Measurements from ENCODE around the gene CAPZB.

DNA sequence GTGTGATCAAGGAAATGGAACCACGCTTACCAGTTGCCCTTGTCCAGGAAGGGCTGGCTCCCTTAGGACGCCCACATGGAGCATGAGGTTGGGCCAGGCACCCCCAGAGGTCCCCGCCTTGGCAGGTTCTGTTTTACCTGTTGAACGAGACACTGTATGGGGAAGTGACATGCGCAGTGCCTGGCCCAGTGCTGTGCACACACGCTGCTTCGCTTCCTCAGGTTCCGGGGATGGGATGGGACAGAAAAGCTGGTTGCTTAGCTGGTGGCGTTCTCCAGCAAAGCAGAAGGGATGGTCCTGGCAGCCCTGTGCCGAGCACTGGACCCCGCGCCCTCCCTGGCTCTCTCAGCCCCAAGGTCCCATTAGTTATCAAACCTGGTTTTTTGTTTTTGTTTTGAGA lies 152.5 kb downstream of the CAPZB start:
- TF ChIP-seq, protein P1, sequence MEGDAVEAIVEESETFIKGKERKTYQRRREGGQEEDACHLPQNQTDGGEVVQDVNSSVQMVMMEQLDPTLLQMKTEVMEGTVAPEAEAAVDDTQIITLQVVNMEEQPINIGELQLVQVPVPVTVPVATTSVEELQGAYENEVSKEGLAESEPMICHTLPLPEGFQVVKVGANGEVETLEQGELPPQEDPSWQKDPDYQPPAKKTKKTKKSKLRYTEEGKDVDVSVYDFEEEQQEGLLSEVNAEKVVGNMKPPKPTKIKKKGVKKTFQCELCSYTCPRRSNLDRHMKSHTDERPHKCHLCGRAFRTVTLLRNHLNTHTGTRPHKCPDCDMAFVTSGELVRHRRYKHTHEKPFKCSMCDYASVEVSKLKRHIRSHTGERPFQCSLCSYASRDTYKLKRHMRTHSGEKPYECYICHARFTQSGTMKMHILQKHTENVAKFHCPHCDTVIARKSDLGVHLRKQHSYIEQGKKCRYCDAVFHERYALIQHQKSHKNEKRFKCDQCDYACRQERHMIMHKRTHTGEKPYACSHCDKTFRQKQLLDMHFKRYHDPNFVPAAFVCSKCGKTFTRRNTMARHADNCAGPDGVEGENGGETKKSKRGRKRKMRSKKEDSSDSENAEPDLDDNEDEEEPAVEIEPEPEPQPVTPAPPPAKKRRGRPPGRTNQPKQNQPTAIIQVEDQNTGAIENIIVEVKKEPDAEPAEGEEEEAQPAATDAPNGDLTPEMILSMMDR (IDR thresholded peaks at IDR 0.05; ENCODE audit: extremely low read depth in 1 of 2, insufficient read depth in 1 of 2, low read depth in 1 of 2, low read length in 2 of 2), result no peak
- no peak for TF ChIP-seq EZH2 (IDR thresholded peaks at IDR 0.05; ENCODE audit: borderline replicate concordance, low read depth, low read length, severe bottlenecking)
- no peak for TF ChIP-seq POLR2A (IDR thresholded peaks at IDR 0.05; ENCODE audit: low read depth, low read length)
- TF ChIP-seq, protein P2, sequence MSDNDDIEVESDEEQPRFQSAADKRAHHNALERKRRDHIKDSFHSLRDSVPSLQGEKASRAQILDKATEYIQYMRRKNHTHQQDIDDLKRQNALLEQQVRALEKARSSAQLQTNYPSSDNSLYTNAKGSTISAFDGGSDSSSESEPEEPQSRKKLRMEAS (IDR thresholded peaks at IDR 0.05; ENCODE audit: insufficient read depth, insufficient read length), result no peak
- TF ChIP-seq POLR2AphosphoS5 (IDR thresholded peaks at IDR 0.05; ENCODE audit: insufficient read depth, low read depth, low read length), result no peak
- TF ChIP-seq MYC (IDR thresholded peaks at IDR 0.05; ENCODE audit: low read depth, low read length), result no peak
- TF ChIP-seq FOS (IDR thresholded peaks at IDR 0.05; ENCODE audit: borderline replicate concordance, insufficient read depth, low read length), result no peak
